A673 (cell line): ENCODE results near the gene NDE1. TPM values are rescaled to one million over a fixed set of nuclear protein-coding genes. Genes with fewer than 3 reads are reported as not detected.

Experiments used
- BruUV-seq: library from RNA; stranded (reverse); fragments of 400-500 nt; replicated peaks from 2 replicates; lab custom pipeline; 2021; lab: Mats Ljungman, UMichigan
- CTCF ChIA-PET: fragments of 300-600 bp; sonication (Branson Sonifier 250); formaldehyde crosslinking; loops from one replicate; lab custom pipeline; 2022; ENCODE audit warnings: antibody characterized with exemption; lab: Charles Lee
- POLR2A ChIA-PET: fragments of 300-600 bp; sonication (Branson Sonifier 250); formaldehyde crosslinking; loops from one replicate; lab custom pipeline; 2022; ENCODE audit warnings: antibody characterized with exemption; ENCODE audit not compliant: low non-redundant PET; lab: Charles Lee
- DNase-seq: peaks from one replicate; pipeline ENCODE4 v3.0.0-alpha.2; 2015; ENCODE audit warnings: low spot score
- H3K27ac ChIP-seq: fragments of 200-600 bp; sonication (generic); 2 replicates; pipeline ENCODE4 v1.5.1; 2016; ENCODE audit warnings: mixed run types, low read depth, mild to moderate bottlenecking, mixed read lengths, antibody characterized with exemption, low read length; ENCODE audit not compliant: poor library complexity, severe bottlenecking
- H3K27me3 ChIP-seq: fragments of 200-600 bp; sonication (generic); replicated peaks from 2 replicates; pipeline ENCODE4 v1.6.1; 2017; ENCODE audit warnings: mixed run types, low read depth, mild to moderate bottlenecking, mixed read lengths, antibody characterized with exemption, low read length; ENCODE audit not compliant: insufficient read depth, poor library complexity
- H3K36me3 ChIP-seq: fragments of 200-600 bp; sonication (generic); 2 replicates; pipeline ENCODE4 v1.6.1; 2016; ENCODE audit warnings: mixed run types, mild to moderate bottlenecking, mixed read lengths, antibody characterized with exemption, low read length; ENCODE audit not compliant: insufficient read depth, poor library complexity, severe bottlenecking
- H3K4me1 ChIP-seq: fragments of 200-600 bp; sonication (generic); 2 replicates; pipeline ENCODE4 v1.6.1; 2017; ENCODE audit warnings: mixed run types, mild to moderate bottlenecking, mixed read lengths, antibody characterized with exemption, low read length; ENCODE audit not compliant: insufficient read depth, poor library complexity, severe bottlenecking
- H3K4me3 ChIP-seq: fragments of 200-600 bp; sonication (generic); 2 replicates; pipeline ENCODE4 v1.5.1; 2016; ENCODE audit warnings: low read depth, mixed run types, mild to moderate bottlenecking, mixed read lengths, low read length; ENCODE audit not compliant: poor library complexity, severe bottlenecking
- H3K9me3 ChIP-seq: fragments of 200-600 bp; sonication (generic); 2 replicates; pipeline ENCODE4 v1.6.1; 2016; ENCODE audit warnings: mixed run types, low read depth, mild to moderate bottlenecking, mixed read lengths, antibody characterized with exemption, low read length; ENCODE audit not compliant: poor library complexity, severe bottlenecking
- CTCF ChIP-seq: fragments of 300-800, 200-600 bp; sonication (generic); conservative IDR thresholded peaks from 2 replicates; pipeline ENCODE4 v1.5.1; 2017; ENCODE audit warnings: low read depth, mild to moderate bottlenecking, antibody characterized with exemption, low read length, moderate library complexity, mixed read lengths
- EZH2 ChIP-seq: fragments of 200-600 bp; sonication (generic); IDR thresholded peaks from 2 replicates; pipeline ENCODE4 v1.6.1; 2017; ENCODE audit warnings: borderline replicate concordance, low read depth, mild to moderate bottlenecking, mixed read lengths, antibody characterized with exemption, low read length; ENCODE audit not compliant: poor library complexity, severe bottlenecking
- intact Hi-C: fragments of 100-400 bp; cut with micrococcal nuclease; formaldehyde crosslinking; loops from one replicate; pipeline ENCODE4 v1.10.0; 2022; ENCODE audit not compliant: unreplicated experiment
- total RNA-seq: library from RNA; stranded (reverse); gene quantifications from 2 replicates; pipeline ENCODE4 v1.2.3, GENCODE V29; 2021

The NDE1 gene
- total RNA-seq, 1 experiment from 2014 or later: 78.1 TPM

- intact Hi-C loops: no loop called here
- TF ChIP-seq CTCF: no peak
- no peak for TF ChIP-seq EZH2
- H3K27me3 ChIP-seq: no peaks in the 10 kb centered on the region
- H3K4me3 ChIP-seq: no peak overlapping the region
- ChIA-PET CTCF (no interaction called here), POLR2A (no interaction called here)
- no peaks in the 10 kb centered on the region for H3K4me1 ChIP-seq
- no TSS peak for BruUV-seq
- no peak for DNase-seq
- no peak overlapping the region for H3K27ac ChIP-seq
- peaks cover 70% of the 10 kb centered on the region for H3K36me3 ChIP-seq
- no peaks in the 10 kb centered on the region for H3K9me3 ChIP-seq
These were observed 40.8 kb upstream of the NDE1 start for GRCh38 chr16:15609286-15609649.

- no peaks in the 10 kb centered on the region for H3K27me3 ChIP-seq
- CTCF ChIA-PET: no interaction called here
- no peak for DNase-seq
- no peaks in the 10 kb centered on the region for H3K9me3 ChIP-seq
- H3K4me3 ChIP-seq: no peak overlapping the region
- POLR2A ChIA-PET: no interaction called here
- TF ChIP-seq EZH2: no peak
- no peak for TF ChIP-seq CTCF
- H3K36me3 ChIP-seq: peaks cover 69% of the 10 kb centered on the region
- no TSS peak for BruUV-seq
- H3K27ac ChIP-seq: no peak overlapping the region
- no peaks in the 10 kb centered on the region for H3K4me1 ChIP-seq
- intact Hi-C loops: no loop called here
These were observed 39.6 kb upstream of the NDE1 start for GRCh38 chr16:15610369-15610871.

GRCh38 chr16:15611610-15612009 is 38.4 kb upstream of the NDE1 start:
- H3K27ac ChIP-seq: no peak overlapping the region
- no peak for DNase-seq
- POLR2A ChIA-PET: no interaction called here

More at GRCh38 chr16:15611610-15612009, 38.4 kb upstream of the NDE1 start:
- no peaks in the 10 kb centered on the region for H3K4me1 ChIP-seq
- peaks cover 75% of the 10 kb centered on the region for H3K36me3 ChIP-seq
- no peak overlapping the region for H3K4me3 ChIP-seq
- no peaks in the 10 kb centered on the region for H3K27me3 ChIP-seq
- TF ChIP-seq EZH2 (no peak), CTCF (no peak)
- intact Hi-C loops: no loop called here
- H3K9me3 ChIP-seq: no peaks in the 10 kb centered on the region
- BruUV-seq: no TSS peak
- CTCF ChIA-PET: no interaction called here
